HepG2 (cell line): ENCODE results near the gene TBC1D2B. TPM values are rescaled to one million over a fixed set of nuclear protein-coding genes. Genes with fewer than 3 reads are reported as not detected.

Experiments used
- ARNTL ChIP-seq: sonication (generic); formaldehyde crosslinking; IDR thresholded peaks from 2 replicates; pipeline ENCODE4 v1.4.0; 2020; ENCODE audit warnings: mild to moderate bottlenecking, missing genetic modification reagents
- EEA1 ChIP-seq: sonication (generic); formaldehyde crosslinking; IDR thresholded peaks from 2 replicates; pipeline ENCODE4 v1.5.1; 2020; ENCODE audit warnings: mild to moderate bottlenecking, missing genetic modification reagents, borderline replicate concordance
- GABPB1 ChIP-seq: IDR thresholded peaks from 2 replicates; pipeline ENCODE4 v1.6.1; 2016; ENCODE audit warnings: mild to moderate bottlenecking, missing genetic modification reagents, moderate library complexity, missing compliant biosample characterization
- HMG20A ChIP-seq: IDR thresholded peaks from 2 replicates; pipeline ENCODE4 v1.6.1; 2016; ENCODE audit warnings: borderline replicate concordance
- ISX ChIP-seq: sonication (generic); formaldehyde crosslinking; conservative IDR thresholded peaks from 2 replicates; pipeline ENCODE4 v1.5.0; 2020; ENCODE audit warnings: missing genetic modification reagents
- KDM2A ChIP-seq: sonication (generic); formaldehyde crosslinking; IDR thresholded peaks from 2 replicates; pipeline ENCODE4 v1.4.0; 2020; ENCODE audit warnings: low read depth, missing genetic modification reagents, borderline replicate concordance
- KIAA2018 ChIP-seq: sonication (generic); formaldehyde crosslinking; IDR thresholded peaks from 2 replicates; pipeline ENCODE4 v1.5.0; 2020; ENCODE audit warnings: mild to moderate bottlenecking, missing genetic modification reagents, borderline replicate concordance
- KLF9 ChIP-seq: IDR thresholded peaks from 2 replicates; pipeline ENCODE4 v1.6.1; 2016; ENCODE audit warnings: low read depth
- MATR3 ChIP-seq: sonication (generic); formaldehyde crosslinking; IDR thresholded peaks from 2 replicates; pipeline ENCODE4 v1.4.0; 2020; ENCODE audit warnings: missing genetic modification reagents
- MAX ChIP-seq: IDR thresholded peaks from 2 replicates; pipeline ENCODE4 v1.6.1; 2012; ENCODE audit warnings: inconsistent platforms
- MEIS2 ChIP-seq: sonication (generic); formaldehyde crosslinking; IDR thresholded peaks from 2 replicates; pipeline ENCODE4 v1.9.0; 2021; ENCODE audit warnings: mild to moderate bottlenecking, missing genetic modification reagents
- RBM39 ChIP-seq: fragments of 200-400 bp; formaldehyde crosslinking; IDR thresholded peaks from one replicate; pipeline ENCODE4 v1.6.1; 2018; ENCODE audit warnings: antibody characterized with exemption, mild to moderate bottlenecking, low read depth, low read length; ENCODE audit not compliant: poor library complexity, severe bottlenecking
- SPEN ChIP-seq: sonication (generic); formaldehyde crosslinking; IDR thresholded peaks from 2 replicates; pipeline ENCODE4 v1.5.1; 2020; ENCODE audit warnings: low read depth, mild to moderate bottlenecking, missing genetic modification reagents
- ZNF703 ChIP-seq: sonication (generic); formaldehyde crosslinking; IDR thresholded peaks from 2 replicates; pipeline ENCODE4 v1.5.1; 2020; ENCODE audit warnings: missing genetic modification reagents, mild to moderate bottlenecking, moderate library complexity, borderline replicate concordance
- ZNF766 ChIP-seq: sonication (generic); formaldehyde crosslinking; IDR thresholded peaks from 2 replicates; pipeline ENCODE4 v1.5.0; 2020; ENCODE audit warnings: missing genetic modification reagents, borderline replicate concordance
- ZNF768 ChIP-seq: sonication (generic); formaldehyde crosslinking; IDR thresholded peaks from 2 replicates; pipeline ENCODE4 v1.4.0; 2020; ENCODE audit warnings: missing genetic modification reagents
- ZNF891 ChIP-seq: sonication (generic); formaldehyde crosslinking; IDR thresholded peaks from 2 replicates; pipeline ENCODE4 v1.5.0; 2020; ENCODE audit warnings: mild to moderate bottlenecking, missing genetic modification reagents
- ZSCAN25 ChIP-seq: sonication (generic); formaldehyde crosslinking; IDR thresholded peaks from 2 replicates; pipeline ENCODE4 v1.8.0; 2022; ENCODE audit warnings: mild to moderate bottlenecking, missing genetic modification reagents
- polyA plus RNA-seq, 8 experiments: library from polyadenylated mRNA; depleted of rRNA in 3 of 8; stranded (reverse) in 7 of 8; unstranded in 1 of 8; fragments of >200 nt; fragmentation: Illumina TruSeq in 4 of 8; extraction: Trizol in 4 of 8; gene quantifications; 2 replicates each; pipeline versions ENCODE4 v1.2.1 to v1.2.3, GENCODE V29; 2011 to 2016; ENCODE audit warnings: low read depth in 4 of 8, missing spikeins in 1 of 8, mixed read lengths in 1 of 8; ENCODE audit not compliant: insufficient read depth in 1 of 8
- total RNA-seq, 5 experiments: library from RNA; depleted of rRNA; stranded (reverse); fragments of >200 nt; fragmentation: Illumina TruSeq; extraction: Trizol; gene quantifications; 2 replicates each; pipeline ENCODE4 v1.2.3, GENCODE V29; 2016; ENCODE audit warnings: low read depth in 1 of 5
- TF ChIP-seq, protein P1 (sequence below): sonication (generic); IDR thresholded peaks from 2 replicates; pipeline ENCODE4 v1.6.1; 2016; ENCODE audit warnings: low read depth, borderline replicate concordance
- TF ChIP-seq, protein P2 (sequence below): sonication (generic); formaldehyde crosslinking; IDR thresholded peaks from 2 replicates; pipeline ENCODE4 v1.4.0; 2020; ENCODE audit warnings: missing genetic modification reagents, low read depth, mild to moderate bottlenecking, borderline replicate concordance

TBC1D2B gene
- total and polyA plus RNA-seq, 2 of the 13 experiments (the other 11 are each of a cell fraction or from before 2014, with no cell fraction given) = 10.1 to 14.4 TPM

DNA sequence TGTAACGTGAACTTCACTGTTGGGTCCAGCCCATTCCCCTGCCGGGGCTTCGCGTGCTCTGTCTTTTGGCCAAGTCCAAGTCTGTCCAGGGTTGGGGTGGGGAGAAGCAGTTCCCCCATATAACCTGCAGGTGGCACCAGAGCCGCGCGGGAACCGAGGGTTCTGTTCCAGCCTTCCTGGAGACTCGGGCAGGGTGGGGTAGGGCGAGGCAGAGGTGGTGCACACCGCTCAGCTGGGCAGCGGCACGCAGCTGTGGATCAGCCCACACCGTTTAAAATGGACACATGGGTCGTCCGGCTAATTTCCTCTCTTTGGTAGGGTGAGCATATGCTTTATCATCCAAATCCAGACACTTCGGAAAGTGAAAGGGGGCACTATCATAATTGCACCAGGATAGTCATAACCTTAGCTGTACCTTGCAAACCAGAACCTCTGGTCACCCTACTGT is 118.1 kb downstream of the TBC1D2B start (continued):
- TF ChIP-seq KIAA2018 (CRISPR knock-in tag) = no peak
- TF ChIP-seq, protein P1, sequence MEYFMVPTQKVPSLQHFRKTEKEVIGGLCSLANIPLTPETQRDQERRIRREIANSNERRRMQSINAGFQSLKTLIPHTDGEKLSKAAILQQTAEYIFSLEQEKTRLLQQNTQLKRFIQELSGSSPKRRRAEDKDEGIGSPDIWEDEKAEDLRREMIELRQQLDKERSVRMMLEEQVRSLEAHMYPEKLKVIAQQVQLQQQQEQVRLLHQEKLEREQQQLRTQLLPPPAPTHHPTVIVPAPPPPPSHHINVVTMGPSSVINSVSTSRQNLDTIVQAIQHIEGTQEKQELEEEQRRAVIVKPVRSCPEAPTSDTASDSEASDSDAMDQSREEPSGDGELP = peak; percentile 40; the same call in 1 of the 2 replicates
- peak; percentile 41; the same call in 1 of the 2 replicates for TF ChIP-seq ZNF891
- TF ChIP-seq ISX = no peak
- peak; percentile 58; the same call in 1 of the 2 replicates for TF ChIP-seq KDM2A (CRISPR knock-in tag)
- TF ChIP-seq SPEN = 0 out of 2 replicates have a peak, but pooled peaks have one; percentile 44
- TF ChIP-seq GABPB1 (CRISPR knock-in tag) = peak; percentile 29; the same call in 1 of the 2 replicates
- no peak for TF ChIP-seq EEA1
- TF ChIP-seq ARNTL (CRISPR knock-in tag) = no peak
- TF ChIP-seq RBM39 = no peak
- peak; percentile 26; the same call in 1 of the 2 replicates for TF ChIP-seq ZNF768 (CRISPR knock-in tag)
- no peak for TF ChIP-seq MATR3 (CRISPR knock-in tag)
- TF ChIP-seq MAX = peak; percentile 26; the same call in 1 of the 2 replicates
- TF ChIP-seq MEIS2 (CRISPR knock-in tag) = 0 out of 2 replicates have a peak, but pooled peaks have one; percentile 23
- TF ChIP-seq KLF9 (CRISPR knock-in tag) = no peak
- no peak for TF ChIP-seq HMG20A (CRISPR knock-in tag)
- TF ChIP-seq, protein P2, sequence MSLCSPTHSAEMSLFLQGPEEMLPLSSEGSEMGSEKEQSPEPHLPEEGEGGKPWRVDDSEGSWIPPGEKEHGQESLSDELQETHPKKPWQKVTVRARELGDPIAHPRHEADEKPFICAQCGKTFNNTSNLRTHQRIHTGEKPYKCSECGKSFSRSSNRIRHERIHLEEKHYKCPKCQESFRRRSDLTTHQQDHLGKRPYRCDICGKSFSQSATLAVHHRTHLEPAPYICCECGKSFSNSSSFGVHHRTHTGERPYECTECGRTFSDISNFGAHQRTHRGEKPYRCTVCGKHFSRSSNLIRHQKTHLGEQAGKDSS (CRISPR knock-in tag) = no peak
- 0 out of 2 replicates have a peak, but pooled peaks have one; percentile 63 for TF ChIP-seq ZNF766 (CRISPR knock-in tag)
- TF ChIP-seq ZSCAN25 (CRISPR knock-in tag) = peak; percentile 99
- no peak for TF ChIP-seq ZNF703
